ENCODE measurements around the gene BTG4. TPM values are rescaled to one million over a fixed set of nuclear protein-coding genes. Genes with fewer than 3 reads are reported as not detected.

BTG4 gene
- total RNA-seq (2021) (0.18 TPM in 1 of 3 replicates, not detected in the others), Bru-seq, nascent RNA (percentile 12 among the genes with signal in this experiment)
- long read RNA-seq, experiment 1 = 0 reads
- long read RNA-seq, experiment 2 = 0 reads
- long read RNA-seq, experiment 3 = 0 reads

GRCh38 chr11:111512296-111513239, at the start of gene BTG4:
BTG4 (minus strand) TSS chr11:111512386; CDS start chr11:111498776, 13,610 bp downstream.
- no peak within 1 kb of the TSS for H3K27ac Mint-ChIP-seq
- ATAC-seq = peak; percentile 65
- no peak for TF ChIP-seq CREB1 (CRISPR knock-in tag; IDR thresholded peaks at IDR 0.05)
- peak; percentile 54; the same call in 1 of the 2 replicates for TF ChIP-seq FOXP1 (CRISPR knock-in tag; IDR thresholded peaks at IDR 0.05; ENCODE audit: borderline replicate concordance)
- TF ChIP-seq SMAD3 (CRISPR knock-in tag; IDR thresholded peaks at IDR 0.05; ENCODE audit: borderline replicate concordance) = peak; percentile 22; the same call in 1 of the 2 replicates
- POLR2A ChIA-PET = interaction anchor here (0.6 to 1.6 kb wide), 5 partner anchors 27 to 1386 kb away, joined by 3 to 6 read pairs (median 3); partner anchors contain the start of gene LAYN
- H3K9me3 Mint-ChIP-seq = no peaks in the 10 kb centered on the region
- H3K4me1 Mint-ChIP-seq = peaks cover 21% of the 10 kb centered on the region
- DNase-seq (ENCODE audit: low spot score) = peak; percentile 58
- peak within 1 kb of the TSS; percentile 83 for H3K4me3 Mint-ChIP-seq
- peaks cover 49% of the 10 kb centered on the region for H3K27me3 Mint-ChIP-seq (ENCODE audit: low read depth)
- CTCF ChIA-PET = interaction anchor here (0.7 to 2.9 kb wide), 7 partner anchors 12 to 360 kb away, joined by 3 to 19 read pairs (median 4); no protein-coding TSS in a partner anchor
- H3K36me3 Mint-ChIP-seq = no peaks in the 10 kb centered on the region

DNA sequence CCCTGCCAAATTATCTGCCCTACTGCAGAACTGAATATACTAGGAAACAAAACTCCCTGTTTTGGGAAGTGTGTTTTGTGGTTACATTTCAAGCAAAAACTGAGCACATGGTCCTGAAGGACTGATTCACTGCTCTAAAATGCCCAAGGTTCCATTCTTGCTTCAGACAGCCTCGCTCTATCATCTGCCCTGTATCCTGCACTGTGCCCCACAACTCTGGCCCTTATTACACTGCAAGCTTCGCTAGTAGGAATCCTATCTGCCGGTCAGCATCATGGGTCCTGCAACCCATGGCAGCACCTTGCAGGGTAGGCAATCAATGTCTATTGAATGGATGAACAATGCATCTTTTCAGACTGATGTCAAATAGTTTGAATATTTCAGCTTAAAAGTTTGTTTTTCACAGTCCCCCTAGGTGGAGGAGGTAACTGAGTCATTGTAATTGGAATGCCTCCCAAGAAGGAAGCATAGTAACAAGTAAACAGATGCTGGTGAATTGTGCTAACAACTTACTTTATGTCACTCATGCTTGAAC, 49.7 kb upstream of the BTG4 start:
- ChIA-PET POLR2A (no interaction called here), CTCF (interaction anchor here (2.3 to 3.2 kb wide), 2 partner anchors 42 to 107 kb away, joined by 6 to 12 read pairs; no protein-coding TSS in a partner anchor)
- Mint-ChIP-seq H3K27me3 (ENCODE audit: low read depth) (peaks cover 3% of the 10 kb centered on the region; the same call in 1 of the 2 replicates), H3K9me3 (peaks cover 7% of the 10 kb centered on the region), H3K4me3 (no peak overlapping the region), H3K36me3 (peaks cover 6% of the 10 kb centered on the region), H3K4me1 (peaks cover 33% of the 10 kb centered on the region), H3K27ac (0 out of 2 replicates have a peak overlapping the region, but pooled peaks have one; percentile 30)
- DNase-seq (ENCODE audit: low spot score) (no peak), ATAC-seq (peak; percentile 65)
- TF ChIP-seq, protein P1, sequence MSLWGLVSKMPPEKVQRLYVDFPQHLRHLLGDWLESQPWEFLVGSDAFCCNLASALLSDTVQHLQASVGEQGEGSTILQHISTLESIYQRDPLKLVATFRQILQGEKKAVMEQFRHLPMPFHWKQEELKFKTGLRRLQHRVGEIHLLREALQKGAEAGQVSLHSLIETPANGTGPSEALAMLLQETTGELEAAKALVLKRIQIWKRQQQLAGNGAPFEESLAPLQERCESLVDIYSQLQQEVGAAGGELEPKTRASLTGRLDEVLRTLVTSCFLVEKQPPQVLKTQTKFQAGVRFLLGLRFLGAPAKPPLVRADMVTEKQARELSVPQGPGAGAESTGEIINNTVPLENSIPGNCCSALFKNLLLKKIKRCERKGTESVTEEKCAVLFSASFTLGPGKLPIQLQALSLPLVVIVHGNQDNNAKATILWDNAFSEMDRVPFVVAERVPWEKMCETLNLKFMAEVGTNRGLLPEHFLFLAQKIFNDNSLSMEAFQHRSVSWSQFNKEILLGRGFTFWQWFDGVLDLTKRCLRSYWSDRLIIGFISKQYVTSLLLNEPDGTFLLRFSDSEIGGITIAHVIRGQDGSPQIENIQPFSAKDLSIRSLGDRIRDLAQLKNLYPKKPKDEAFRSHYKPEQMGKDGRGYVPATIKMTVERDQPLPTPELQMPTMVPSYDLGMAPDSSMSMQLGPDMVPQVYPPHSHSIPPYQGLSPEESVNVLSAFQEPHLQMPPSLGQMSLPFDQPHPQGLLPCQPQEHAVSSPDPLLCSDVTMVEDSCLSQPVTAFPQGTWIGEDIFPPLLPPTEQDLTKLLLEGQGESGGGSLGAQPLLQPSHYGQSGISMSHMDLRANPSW (CRISPR knock-in tag; conservative IDR thresholded peaks at IDR 0.05; ENCODE audit: low read depth) = no peak
- TF ChIP-seq TEAD1 (CRISPR knock-in tag; IDR thresholded peaks at IDR 0.05) = peak; percentile 21; the same call in 1 of the 2 replicates
- TF ChIP-seq, protein P2, sequence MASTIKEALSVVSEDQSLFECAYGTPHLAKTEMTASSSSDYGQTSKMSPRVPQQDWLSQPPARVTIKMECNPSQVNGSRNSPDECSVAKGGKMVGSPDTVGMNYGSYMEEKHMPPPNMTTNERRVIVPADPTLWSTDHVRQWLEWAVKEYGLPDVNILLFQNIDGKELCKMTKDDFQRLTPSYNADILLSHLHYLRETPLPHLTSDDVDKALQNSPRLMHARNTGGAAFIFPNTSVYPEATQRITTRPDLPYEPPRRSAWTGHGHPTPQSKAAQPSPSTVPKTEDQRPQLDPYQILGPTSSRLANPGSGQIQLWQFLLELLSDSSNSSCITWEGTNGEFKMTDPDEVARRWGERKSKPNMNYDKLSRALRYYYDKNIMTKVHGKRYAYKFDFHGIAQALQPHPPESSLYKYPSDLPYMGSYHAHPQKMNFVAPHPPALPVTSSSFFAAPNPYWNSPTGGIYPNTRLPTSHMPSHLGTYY (CRISPR knock-in tag; IDR thresholded peaks at IDR 0.05) = no peak

DNA sequence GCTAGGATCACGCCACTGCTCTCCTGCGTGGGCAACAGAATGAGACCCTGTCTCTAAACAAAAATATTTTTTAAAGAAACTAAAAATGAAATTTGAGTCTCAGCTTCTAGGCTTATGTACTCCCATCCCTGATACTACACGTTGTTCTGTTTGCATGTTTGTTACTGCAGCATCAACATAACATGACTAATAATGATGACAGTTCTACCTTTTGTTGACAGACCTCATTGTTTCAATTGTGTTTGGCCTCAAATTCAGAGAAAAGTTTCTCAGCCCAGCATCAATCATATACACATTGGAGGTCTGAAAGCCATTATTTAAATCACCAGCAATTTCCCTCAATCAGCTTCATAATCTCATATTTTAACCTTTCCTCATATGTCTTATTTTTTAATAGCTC, 49.1 kb upstream of the BTG4 start:
- peaks cover 27% of the 10 kb centered on the region for H3K4me1 Mint-ChIP-seq
- peaks cover 12% of the 10 kb centered on the region for H3K9me3 Mint-ChIP-seq
- H3K27me3 Mint-ChIP-seq (ENCODE audit: low read depth) = peaks cover 6% of the 10 kb centered on the region; the same call in 1 of the 2 replicates
- no peak overlapping the region for H3K27ac Mint-ChIP-seq
- DNase-seq (ENCODE audit: low spot score) (no peak), ATAC-seq (no peak)
- CTCF ChIA-PET = interaction anchor here (0.8 to 3.2 kb wide), 3 partner anchors 43 to 305 kb away, joined by 3 to 12 read pairs (median 6); no protein-coding TSS in a partner anchor
- POLR2A ChIA-PET = no interaction called here
- no peak overlapping the region for H3K4me3 Mint-ChIP-seq
- peaks cover 11% of the 10 kb centered on the region for H3K36me3 Mint-ChIP-seq
- TF ChIP-seq CTCF (IDR thresholded peaks at IDR 0.05) (no peak), ATF1 (CRISPR knock-in tag; IDR thresholded peaks at IDR 0.05) (no peak), MLX (CRISPR knock-in tag; IDR thresholded peaks at IDR 0.05) (no peak), SP1 (CRISPR knock-in tag; conservative IDR thresholded peaks at IDR 0.05) (no peak), ESRRA (CRISPR knock-in tag; IDR thresholded peaks at IDR 0.05; ENCODE audit: borderline replicate concordance) (no peak), NFATC4 (CRISPR knock-in tag; IDR thresholded peaks at IDR 0.05) (no peak)
- TF ChIP-seq, protein P3, sequence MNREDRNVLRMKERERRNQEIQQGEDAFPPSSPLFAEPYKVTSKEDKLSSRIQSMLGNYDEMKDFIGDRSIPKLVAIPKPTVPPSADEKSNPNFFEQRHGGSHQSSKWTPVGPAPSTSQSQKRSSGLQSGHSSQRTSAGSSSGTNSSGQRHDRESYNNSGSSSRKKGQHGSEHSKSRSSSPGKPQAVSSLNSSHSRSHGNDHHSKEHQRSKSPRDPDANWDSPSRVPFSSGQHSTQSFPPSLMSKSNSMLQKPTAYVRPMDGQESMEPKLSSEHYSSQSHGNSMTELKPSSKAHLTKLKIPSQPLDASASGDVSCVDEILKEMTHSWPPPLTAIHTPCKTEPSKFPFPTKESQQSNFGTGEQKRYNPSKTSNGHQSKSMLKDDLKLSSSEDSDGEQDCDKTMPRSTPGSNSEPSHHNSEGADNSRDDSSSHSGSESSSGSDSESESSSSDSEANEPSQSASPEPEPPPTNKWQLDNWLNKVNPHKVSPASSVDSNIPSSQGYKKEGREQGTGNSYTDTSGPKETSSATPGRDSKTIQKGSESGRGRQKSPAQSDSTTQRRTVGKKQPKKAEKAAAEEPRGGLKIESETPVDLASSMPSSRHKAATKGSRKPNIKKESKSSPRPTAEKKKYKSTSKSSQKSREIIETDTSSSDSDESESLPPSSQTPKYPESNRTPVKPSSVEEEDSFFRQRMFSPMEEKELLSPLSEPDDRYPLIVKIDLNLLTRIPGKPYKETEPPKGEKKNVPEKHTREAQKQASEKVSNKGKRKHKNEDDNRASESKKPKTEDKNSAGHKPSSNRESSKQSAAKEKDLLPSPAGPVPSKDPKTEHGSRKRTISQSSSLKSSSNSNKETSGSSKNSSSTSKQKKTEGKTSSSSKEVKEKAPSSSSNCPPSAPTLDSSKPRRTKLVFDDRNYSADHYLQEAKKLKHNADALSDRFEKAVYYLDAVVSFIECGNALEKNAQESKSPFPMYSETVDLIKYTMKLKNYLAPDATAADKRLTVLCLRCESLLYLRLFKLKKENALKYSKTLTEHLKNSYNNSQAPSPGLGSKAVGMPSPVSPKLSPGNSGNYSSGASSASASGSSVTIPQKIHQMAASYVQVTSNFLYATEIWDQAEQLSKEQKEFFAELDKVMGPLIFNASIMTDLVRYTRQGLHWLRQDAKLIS (CRISPR knock-in tag; IDR thresholded peaks at IDR 0.05; ENCODE audit: borderline replicate concordance) = no peak
- TF ChIP-seq, protein P1 (CRISPR knock-in tag; conservative IDR thresholded peaks at IDR 0.05; ENCODE audit: low read depth) = no peak
